GM12873 (cell line): ENCODE results near the gene LHCGR.

ENCODE experiments used
- TF ChIP-seq, protein P1 (sequence below): IDR thresholded peaks from 2 replicates; pipeline ENCODE4 v1.5.1; 2012; ENCODE audit warnings: low read depth, mild to moderate bottlenecking, moderate library complexity, low read length, control low read depth; ENCODE audit not compliant: insufficient read depth; ENCODE audit errors: missing control alignments

The LHCGR gene

DNA sequence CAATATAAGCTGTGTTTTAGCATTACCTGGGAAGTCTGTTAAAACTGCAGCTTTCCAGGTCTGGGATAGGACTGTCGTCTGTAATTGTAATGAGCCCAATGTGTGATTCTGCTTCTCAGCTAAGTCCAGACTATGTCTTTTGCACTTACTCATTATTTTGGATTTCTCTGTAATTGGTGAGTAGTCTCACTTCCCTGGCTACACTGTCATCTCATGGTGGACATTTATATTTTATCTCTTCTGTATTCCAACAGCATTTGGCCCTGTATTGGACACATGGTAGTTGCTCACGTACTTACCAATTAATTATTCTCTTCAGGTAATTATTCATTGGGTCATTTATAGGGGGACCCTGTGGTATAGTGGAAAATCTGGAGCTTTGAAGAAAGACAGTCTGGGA is 28.0 kb downstream of the LHCGR start:
- TF ChIP-seq, protein P1, sequence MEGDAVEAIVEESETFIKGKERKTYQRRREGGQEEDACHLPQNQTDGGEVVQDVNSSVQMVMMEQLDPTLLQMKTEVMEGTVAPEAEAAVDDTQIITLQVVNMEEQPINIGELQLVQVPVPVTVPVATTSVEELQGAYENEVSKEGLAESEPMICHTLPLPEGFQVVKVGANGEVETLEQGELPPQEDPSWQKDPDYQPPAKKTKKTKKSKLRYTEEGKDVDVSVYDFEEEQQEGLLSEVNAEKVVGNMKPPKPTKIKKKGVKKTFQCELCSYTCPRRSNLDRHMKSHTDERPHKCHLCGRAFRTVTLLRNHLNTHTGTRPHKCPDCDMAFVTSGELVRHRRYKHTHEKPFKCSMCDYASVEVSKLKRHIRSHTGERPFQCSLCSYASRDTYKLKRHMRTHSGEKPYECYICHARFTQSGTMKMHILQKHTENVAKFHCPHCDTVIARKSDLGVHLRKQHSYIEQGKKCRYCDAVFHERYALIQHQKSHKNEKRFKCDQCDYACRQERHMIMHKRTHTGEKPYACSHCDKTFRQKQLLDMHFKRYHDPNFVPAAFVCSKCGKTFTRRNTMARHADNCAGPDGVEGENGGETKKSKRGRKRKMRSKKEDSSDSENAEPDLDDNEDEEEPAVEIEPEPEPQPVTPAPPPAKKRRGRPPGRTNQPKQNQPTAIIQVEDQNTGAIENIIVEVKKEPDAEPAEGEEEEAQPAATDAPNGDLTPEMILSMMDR: no peak

- TF ChIP-seq, protein P1: no peak
These were observed 29.6 kb downstream of the LHCGR start for GRCh38 chr2:48725696-48726494.

DNA sequence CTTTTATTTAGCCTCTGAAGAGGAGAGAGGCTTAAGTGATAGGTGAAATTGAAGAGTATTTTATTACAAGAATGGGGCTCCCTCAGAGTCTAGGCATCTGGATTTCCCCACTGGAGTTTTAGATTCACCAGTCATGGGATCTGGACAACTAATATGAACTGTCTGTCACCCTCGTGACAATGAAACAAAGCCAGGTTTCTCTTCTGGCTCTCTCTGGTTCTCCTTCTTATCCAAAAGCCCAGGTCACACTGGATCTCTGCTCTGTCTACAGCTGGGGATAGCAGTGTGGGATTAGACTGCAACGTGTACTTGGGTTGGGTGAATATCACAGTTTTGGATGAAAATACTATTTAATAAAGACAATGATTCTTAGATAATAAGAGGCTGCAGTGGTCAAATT is 31.2 kb downstream of the LHCGR start:
- TF ChIP-seq, protein P1: no peak

DNA sequence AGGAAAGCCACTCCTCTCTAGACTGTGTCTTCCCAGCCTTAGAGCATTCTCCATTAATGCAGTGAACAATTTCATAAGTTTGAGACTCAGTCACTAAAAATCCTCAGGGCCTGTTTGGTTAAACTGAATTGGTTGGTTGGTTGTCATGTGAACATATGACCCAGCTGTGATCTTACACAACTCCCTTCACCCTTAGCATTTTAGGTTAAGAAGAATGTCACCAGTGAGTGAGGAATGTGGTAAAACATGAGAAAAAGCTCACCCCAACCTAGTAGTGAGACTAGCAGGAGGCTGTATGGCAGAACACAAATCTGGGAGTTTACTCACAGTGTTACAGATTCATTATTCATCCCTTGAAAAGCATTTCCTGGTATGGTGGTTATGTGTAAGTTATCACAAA is 32.4 kb downstream of the LHCGR start:
- TF ChIP-seq, protein P1: no peak

GRCh38 chr2:48722391-48722790 is 33.1 kb downstream of the LHCGR start:
- TF ChIP-seq, protein P1: no peak

DNA sequence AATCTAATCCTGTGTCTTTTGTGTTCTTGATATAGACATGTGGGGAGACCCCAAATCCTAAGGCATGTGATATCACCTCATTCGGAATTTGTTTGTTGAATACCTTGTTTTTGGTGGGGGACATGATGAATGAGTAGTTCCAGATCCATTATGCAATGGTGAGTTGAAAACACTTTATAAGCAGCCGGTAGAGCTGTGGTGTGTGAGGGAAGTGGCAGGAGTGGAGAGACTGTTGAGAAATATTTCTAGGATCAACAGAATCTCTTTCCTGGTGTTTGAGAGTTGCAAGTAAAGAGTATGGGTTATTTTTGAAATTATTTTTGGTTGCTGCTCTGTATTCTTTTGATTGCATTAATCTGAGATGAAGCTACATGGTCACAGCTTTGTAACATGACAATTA is 34.4 kb downstream of the LHCGR start:
- TF ChIP-seq, protein P1: no peak

GRCh38 chr2:48719480-48720177 is 35.9 kb downstream of the LHCGR start:
- TF ChIP-seq, protein P1: no peak
